HTR-8/SVneo (cell line): ENCODE data around the gene PHYH.

ENCODE experiments used
- DNase-seq: peaks from one replicate; pipeline ENCODE4 v3.0.0; 2011; ENCODE audit warnings: low spot score, mixed read lengths; ENCODE audit not compliant: insufficient read length
- FAIRE-seq: peaks from 2 replicates; lab custom pipeline; 2011; peaks lifted over from hg19 to GRCh38; lab: Jason Lieb, UNC

The PHYH gene

GRCh38 chr10:13233358-13233757 is 66.5 kb downstream of the PHYH start:
- FAIRE-seq (no peak), DNase-seq (no peak)

- FAIRE-seq: no peak
- DNase-seq: no peak
Measured at GRCh38 chr10:13231808-13232207, 68.1 kb downstream of the PHYH start.

GRCh38 chr10:13231190-13231589 is 68.7 kb downstream of the PHYH start:
- FAIRE-seq (no peak), DNase-seq (no peak)
